GM18505 (cell line): Measurements from ENCODE around the gene AHCY.
"Not testable (repeated sequence)": the region's sequence is repeated elsewhere in the genome, so short reads cannot be mapped to it uniquely, and the experiment has no call there.

Source experiments
- ATAC-seq: cut with Tn5 transposase; IDR thresholded peaks from one replicate; pipeline ENCODE4 v1.9.1; 2021; ENCODE audit not compliant: unreplicated experiment
- POLR2A ChIP-seq: IDR thresholded peaks from 4 replicates; pipeline ENCODE4 v1.6.1; 2011; ENCODE audit warnings: borderline replicate concordance; ENCODE audit not compliant: insufficient read depth, insufficient read length; ENCODE audit errors: extremely low read depth

The AHCY gene

GRCh38 chr20:34262488-34263288, 40.5 kb downstream of the AHCY start:
- no peak for TF ChIP-seq POLR2A
- no peak for ATAC-seq

GRCh38 chr20:34260208-34260942, 42.8 kb downstream of the AHCY start:
- no peak for TF ChIP-seq POLR2A

GRCh38 chr20:34256629-34257124, 46.5 kb downstream of the AHCY start:
- TF ChIP-seq POLR2A, result no peak
- ATAC-seq, result no peak

More at GRCh38 chr20:34260208-34260942, 42.8 kb downstream of the AHCY start:
- ATAC-seq, result no peak

GRCh38 chr20:34254979-34255378, 48.2 kb downstream of the AHCY start:
- no peak for TF ChIP-seq POLR2A
- ATAC-seq, result no peak

- ATAC-seq, result not testable (repeated sequence)
Observed at GRCh38 chr20:34252431-34253086, 50.6 kb downstream of the AHCY start.

GRCh38 chr20:34251619-34252018, 51.5 kb downstream of the AHCY start:
- ATAC-seq, result no peak
- no peak for TF ChIP-seq POLR2A

GRCh38 chr20:34250005-34250404, 53.1 kb downstream of the AHCY start:
- no peak for TF ChIP-seq POLR2A
- no peak for ATAC-seq

- no peak for TF ChIP-seq POLR2A
- no peak for ATAC-seq
Observed at GRCh38 chr20:34249291-34249690, 53.9 kb downstream of the AHCY start.

GRCh38 chr20:34246126-34246626, 57.0 kb downstream of the AHCY start:
- no peak for TF ChIP-seq POLR2A
- no peak for ATAC-seq

GRCh38 chr20:34243377-34243776, 59.8 kb downstream of the AHCY start:
- no peak for TF ChIP-seq POLR2A
- no peak for ATAC-seq

GRCh38 chr20:34242879-34243278, 60.3 kb downstream of the AHCY start:
- ATAC-seq, result no peak

GRCh38 chr20:34242015-34242414, 61.1 kb downstream of the AHCY start:
- not testable (repeated sequence) for ATAC-seq

More at GRCh38 chr20:34242879-34243278, 60.3 kb downstream of the AHCY start:
- no peak for TF ChIP-seq POLR2A
